Retina (tissue), 1 donor: ENCODE results near the gene GALNT17.

Experiments used
- DNase-seq: peaks from one replicate; pipeline ENCODE4 v3.0.0-alpha.2; 2016

Gene GALNT17

GRCh38 chr7:71754828-71755227 is 622.9 kb downstream of the GALNT17 start:
- DNase-seq: no peak

- DNase-seq: no peak
Measured at GRCh38 chr7:71761336-71761735, 629.4 kb downstream of the GALNT17 start.
